GM18517 (cell line): ENCODE data around the gene RPL10.
"Not testable (repeated sequence)": the region's sequence is repeated elsewhere in the genome, so short reads cannot be mapped to it uniquely, and the experiment has no call there.

Experiments used
- ATAC-seq: cut with Tn5 transposase; IDR thresholded peaks from one replicate; pipeline ENCODE4 v1.9.1; 2021; ENCODE audit warnings: mild to moderate bottlenecking, moderate library complexity; ENCODE audit not compliant: unreplicated experiment

The RPL10 gene

DNA sequence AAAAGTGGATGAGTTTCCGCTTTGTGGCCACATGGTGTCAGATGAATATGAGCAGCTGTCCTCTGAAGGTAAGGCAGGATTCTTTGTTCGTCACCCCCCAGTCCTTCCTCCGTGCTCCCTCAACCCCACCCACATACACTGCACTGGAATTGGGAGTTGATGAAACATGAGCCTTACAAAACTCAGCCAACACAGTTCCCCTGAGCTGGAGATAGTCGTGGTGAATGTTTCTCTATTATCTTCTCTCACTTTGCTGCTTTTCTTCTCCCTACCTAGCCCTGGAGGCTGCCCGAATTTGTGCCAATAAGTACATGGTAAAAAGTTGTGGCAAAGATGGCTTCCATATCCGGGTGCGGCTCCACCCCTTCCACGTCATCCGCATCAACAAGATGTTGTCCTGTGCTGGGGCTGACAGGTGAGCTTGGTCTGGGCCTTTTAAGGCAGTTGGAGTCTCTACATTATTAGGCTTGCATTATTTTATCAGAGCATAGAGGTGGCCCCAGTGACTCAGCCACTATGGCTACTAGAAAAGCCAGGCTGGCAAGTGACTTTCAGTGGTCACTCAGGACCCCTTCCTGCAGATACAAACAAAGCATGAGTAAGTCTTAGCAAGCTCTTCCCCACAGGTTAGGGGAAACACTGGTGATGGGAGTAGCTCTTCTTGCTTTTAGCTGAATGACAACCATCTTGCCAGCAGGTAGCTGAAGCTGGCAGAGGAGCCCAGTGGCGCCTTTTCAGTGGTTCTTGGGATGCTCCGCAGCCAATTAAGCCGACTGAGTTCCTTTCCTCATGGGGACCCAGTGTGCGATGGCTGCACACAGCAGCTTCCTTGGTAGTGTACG lies 1.6 kb downstream of the RPL10 start:
- no peak for ATAC-seq

DNA sequence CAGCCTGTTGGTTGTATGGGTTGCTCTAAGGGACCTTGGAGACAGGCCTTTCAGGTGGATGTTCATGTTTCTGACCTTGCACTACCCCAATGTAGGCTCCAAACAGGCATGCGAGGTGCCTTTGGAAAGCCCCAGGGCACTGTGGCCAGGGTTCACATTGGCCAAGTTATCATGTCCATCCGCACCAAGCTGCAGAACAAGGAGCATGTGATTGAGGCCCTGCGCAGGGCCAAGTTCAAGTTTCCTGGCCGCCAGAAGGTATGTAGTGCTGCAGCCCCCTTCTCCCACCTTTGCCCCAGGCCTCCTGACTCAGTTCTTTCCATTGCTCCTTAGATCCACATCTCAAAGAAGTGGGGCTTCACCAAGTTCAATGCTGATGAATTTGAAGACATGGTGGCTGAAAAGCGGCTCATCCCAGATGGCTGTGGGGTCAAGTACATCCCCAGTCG lies 2.2 kb downstream of the RPL10 start:
- ATAC-seq, result not testable (repeated sequence)

DNA sequence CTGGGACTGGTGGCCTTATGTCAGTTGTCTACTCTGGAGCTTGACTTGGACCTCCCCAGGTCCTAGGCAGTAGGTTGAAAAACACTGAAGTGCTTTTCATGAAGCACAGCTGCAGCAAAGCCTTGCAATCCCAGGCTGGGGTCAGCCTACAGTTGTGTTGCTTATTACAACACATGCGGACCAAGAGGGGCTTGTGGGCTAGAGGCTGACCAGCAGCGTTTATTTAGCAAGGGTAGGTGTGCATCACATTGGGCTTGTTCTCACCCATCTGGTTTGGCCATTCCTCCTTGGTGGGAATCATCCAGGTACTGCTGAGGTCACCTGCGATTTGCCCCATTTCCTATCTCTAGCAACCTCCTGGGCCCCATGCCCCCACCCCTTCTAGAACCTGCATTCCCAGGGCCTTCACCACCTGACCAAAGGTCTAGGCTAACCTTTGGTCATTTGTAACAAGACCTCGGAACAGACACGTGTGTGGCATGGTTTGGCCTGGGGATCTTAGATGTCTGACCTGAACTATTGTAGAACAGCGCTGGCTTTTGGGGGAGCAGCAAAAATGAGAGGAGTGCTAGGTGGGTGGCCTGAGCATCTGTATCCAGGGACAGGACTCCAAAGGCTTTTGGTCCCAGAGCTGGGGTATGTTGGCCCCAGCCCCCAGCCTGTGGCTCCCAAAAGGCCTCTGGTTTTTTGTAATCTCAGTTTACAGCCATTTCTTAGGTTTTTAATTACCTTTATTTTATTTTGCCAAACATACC lies 3.0 kb downstream of the RPL10 start:
- ATAC-seq, result no peak

DNA sequence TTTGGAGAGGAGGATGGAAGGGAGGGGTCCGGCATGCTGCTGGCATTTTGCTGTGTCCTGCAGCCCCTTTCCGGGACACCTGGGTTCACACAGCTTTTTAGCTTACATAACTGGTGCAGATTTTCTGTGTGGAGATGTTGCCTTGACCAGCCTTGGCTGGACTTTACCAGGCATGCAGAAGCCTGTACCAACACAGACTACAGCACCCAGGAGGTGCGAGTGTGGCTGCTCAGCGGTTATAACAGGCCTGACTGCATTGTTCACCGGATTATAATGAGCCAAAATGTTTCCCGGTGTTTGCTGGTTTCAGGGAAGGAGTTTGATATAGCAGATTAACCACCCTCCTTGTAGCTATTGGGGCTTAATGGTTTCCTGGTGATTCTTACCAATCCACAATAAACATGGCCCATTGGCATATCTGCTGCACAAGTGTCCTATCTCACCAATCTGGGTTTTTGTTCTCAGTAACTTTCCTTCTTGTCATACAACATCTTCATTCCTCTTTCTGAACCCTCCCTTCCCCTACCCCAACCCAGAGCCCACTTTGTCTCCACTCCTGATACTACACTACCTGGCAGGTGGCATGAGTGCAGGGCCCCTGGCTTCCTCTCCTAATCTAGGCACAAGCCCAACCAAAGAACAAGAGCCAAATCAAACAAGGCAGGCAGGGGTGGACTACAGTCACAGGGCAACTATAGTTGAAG lies 3.9 kb downstream of the RPL10 start:
- ATAC-seq, result no peak

DNA sequence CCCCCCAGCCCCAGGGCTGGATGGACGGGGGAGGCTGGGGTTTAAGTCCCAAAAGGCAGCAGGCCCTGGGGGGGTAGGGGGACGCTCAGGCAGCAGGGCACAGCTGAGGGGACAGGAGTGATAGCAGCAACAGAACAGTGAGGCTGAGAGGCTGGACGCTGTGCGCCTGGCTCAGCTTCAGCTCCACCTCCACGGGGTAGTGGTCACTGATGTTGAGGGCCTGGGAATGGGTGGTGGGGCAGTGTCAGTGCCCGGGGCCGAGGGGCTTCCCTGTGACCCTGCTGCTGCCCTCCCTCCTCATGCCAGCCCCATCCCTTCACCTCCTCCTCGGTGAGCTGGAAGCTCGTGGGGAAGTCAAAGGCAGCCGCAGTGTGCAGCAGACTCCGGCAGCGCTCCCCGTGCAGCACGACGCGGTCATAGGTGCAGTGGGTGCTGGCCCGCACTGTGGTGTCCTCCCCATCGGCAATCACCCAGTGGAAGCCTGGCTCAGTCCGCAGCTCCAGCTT lies 4.5 kb downstream of the RPL10 start:
- ATAC-seq, result no peak

DNA sequence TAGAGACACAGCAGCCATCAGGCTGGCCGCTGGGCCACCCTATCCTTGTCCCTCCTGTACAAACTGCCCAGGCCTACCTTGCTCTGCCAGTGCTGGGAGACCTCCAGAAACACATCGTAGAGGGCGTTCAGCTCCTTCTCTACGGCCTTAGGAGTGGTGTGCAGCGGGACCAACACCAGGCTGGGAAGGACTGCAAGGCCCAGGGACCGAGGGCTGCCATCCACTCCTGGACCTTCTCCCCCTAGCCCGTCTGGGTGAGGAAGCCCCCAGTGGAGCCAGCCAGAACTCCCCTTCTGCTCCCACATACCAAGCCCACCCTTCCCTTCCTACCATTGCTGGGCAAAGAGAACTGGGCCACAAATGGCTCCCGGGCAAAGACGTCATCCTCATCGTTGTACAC lies 5.0 kb downstream of the RPL10 start:
- ATAC-seq, result no peak

DNA sequence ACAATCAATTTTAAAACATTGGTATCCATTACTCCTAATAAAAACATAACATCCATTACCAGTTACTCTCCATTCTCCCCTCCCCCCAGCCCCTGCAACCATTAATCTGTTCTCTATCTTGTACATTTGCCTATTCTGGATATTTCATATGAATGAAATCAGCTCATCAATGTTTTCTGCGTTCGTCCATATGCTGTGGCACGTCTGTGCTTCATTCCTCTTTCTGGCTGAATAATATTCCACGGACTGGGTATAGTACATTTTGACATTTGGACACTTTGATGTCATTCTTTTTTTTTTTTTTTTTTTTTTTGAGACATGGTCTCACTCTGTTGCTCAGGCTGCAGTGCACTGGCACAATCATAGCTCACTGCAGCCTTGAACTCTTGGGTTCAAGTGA lies 5.7 kb downstream of the RPL10 start:
- ATAC-seq, result no peak

DNA sequence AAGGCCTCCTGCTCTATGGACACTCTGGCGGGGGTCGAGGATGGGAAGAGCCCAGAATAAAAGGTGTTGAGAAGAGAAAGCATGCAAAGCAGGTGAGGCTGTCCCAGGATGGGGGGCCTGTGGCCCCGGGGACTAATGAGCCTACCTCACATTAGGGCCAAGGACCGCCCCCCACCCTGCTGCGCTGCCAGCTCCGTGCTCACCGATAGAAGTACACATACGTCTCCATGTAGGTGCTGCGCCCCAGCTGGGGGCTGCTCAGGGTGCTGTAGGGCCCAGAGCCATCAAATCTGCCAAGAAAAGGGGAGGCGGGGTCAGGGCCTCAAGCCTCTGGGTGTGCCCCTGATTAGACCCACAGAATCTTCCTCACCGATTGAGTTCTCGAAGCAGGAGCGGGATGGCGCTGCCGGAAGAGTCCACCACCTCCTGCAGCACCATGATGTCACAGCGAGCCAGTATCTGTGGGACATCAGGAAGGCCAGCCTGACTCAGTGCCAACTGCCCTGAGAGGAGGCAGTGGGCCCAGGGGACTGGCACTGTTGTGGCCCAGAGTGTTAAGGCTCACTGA lies 6.5 kb downstream of the RPL10 start:
- no peak for ATAC-seq

DNA sequence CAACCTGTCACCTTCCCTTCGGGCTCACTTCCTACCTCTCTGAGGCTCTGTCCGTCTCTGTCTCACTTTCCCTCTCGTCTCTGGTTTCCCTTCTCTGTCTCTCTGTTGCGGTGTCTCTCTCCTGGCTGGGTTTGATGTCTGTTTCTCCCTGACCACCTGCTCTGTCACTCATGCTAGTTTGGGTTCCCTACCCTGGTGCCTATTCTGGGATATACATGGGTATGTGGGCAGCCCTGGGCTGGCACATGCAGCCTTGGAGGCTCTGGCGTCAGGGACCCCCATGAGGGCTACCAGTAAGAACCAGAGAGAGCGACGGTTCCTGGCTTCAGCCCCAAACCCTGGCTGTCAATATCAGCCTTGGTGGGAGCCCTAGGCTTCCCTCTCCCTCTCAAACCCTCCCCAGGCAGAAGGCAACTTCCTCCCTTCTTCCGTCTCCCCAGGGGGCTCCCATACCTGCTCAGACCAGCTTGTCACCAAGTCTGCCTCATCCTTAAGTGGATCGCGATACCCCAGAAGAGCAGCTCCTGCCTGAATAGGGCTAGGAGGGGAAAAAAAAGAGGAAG lies 10.6 kb downstream of the RPL10 start:
- ATAC-seq, result no peak

DNA sequence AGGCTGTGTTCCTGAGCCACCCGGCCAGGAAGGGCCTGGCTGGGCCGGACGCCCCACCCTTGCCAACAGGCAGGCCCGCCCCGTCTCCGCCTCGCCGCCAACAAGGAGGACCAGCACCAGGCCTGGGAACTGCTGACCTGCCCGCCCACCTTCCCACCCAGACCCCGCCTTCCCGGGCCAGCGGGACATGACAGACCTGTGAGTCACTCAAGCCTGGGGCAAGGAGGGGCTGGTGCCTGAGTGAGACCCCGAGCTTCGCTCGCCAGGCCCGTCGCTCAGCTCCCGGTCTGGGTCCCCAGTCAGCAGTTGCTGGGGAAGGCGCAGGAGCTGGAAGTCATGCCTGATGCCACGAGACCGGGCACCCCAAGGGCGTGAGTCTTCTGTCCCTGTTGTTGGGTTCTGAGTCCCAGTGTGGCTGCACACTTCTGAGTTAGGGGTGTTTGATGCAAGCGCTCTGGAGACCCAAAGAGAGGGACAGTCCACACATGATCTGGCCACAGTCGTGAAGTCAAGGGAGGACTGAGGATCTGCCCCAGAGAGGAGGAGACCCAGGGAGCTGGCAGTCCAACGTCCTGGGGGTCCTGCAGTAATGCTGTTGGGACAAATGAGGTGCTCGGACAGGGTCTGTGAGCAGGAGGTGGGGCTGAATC lies 11.2 kb downstream of the RPL10 start, which contains the start of gene DNASE1L1:
Gene DNASE1L1 (minus strand): TSS at position 33 of the 650 bp plus-strand sequence. CDS start 3,686 bp downstream, outside the sequence.
- ATAC-seq, result no peak

DNA sequence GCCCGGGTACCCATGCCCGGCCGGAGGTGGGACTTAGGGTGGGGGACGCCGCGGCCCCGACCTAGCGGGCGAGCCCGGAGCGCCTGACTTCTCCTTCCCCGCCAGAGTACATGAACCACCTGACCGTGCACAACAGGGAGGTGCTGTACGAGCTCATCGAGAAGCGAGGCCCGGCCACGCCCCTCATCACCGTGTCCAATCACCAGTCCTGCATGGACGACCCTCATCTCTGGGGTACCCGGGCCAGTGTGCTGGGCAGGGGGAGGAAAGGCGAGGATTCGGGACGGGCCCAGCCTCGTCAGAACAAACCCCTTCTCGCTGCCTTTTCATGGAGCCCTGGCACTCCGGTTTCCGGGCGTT lies 13.8 kb downstream of the RPL10 start:
- ATAC-seq, result no peak

DNA sequence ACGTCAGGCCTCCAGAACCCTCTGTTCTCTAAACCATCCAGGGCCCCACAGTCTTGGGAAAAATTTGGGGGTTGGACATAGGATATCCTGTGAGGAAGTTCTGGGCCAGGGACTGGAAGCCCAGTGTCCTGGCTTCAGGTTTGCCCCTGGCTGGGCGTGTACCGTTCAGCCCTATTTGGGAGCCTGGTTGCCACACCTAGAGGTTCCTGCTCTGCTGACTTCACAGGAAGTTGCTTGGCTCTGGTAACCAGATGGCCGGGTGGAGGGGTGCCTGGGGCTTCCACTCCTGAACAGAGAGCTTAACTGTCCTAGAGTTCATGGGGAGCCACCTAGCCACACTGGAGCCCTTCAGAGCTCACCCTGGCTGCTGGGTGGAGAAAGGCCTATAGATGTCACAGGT lies 14.3 kb downstream of the RPL10 start:
- ATAC-seq, result no peak

DNA sequence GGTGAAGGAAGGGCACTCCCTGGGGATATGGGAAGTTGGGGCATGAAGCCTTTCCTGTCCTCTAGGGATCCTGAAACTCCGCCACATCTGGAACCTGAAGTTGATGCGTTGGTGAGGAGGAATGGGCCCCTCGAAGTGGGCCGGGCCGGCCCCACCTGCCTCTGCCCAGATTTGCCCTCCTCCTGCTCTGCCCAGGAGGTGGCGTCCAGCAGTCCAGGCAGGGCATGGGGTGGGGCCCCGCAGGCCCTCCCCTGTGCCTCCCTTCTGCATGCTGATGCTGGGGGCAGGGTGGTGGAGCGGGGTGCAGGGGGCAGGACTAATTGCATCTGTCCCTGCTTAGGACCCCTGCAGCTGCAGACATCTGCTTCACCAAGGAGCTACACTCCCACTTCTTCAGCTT lies 15.0 kb downstream of the RPL10 start:
- ATAC-seq, result no peak

DNA sequence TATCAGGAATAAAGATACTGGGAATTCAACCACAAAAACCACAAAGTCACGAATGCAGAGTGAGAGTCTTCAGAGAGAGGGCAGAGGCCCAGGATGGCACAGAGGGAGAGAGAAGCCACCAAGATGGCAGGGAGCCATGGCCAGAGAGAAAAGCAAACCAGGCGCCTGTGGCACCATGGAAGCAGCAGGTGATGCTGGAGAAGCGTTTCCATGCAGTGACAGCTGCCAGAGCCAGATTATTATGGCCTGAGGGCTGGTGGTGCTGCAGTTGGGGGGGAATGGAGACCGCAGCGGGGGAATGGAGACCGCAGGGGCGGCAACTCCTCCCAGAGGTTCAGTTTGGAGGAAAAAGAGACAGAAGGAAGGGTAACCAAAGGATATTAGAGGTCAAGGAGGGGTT lies 19.0 kb downstream of the RPL10 start:
- ATAC-seq, result no peak

DNA sequence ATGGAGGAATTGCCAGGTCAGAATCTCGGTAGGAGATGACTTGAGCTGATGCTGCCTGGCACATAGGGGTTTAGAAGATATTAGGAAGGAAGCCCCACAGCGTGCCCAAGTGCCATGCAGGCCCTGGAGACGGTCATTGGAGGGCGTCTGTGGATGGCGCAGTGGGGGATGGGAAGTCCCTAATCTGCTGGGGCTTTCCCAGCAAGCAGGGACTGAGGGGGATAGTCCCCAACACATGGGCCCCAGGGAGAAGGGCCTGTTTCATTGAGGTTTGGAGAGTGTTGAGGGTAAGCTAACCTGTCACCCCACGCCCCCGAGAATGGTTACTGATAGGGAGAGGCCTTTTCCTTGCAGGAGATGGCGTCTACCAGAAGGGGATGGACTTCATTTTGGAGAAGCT lies 21.0 kb downstream of the RPL10 start:
- ATAC-seq, result no peak

DNA sequence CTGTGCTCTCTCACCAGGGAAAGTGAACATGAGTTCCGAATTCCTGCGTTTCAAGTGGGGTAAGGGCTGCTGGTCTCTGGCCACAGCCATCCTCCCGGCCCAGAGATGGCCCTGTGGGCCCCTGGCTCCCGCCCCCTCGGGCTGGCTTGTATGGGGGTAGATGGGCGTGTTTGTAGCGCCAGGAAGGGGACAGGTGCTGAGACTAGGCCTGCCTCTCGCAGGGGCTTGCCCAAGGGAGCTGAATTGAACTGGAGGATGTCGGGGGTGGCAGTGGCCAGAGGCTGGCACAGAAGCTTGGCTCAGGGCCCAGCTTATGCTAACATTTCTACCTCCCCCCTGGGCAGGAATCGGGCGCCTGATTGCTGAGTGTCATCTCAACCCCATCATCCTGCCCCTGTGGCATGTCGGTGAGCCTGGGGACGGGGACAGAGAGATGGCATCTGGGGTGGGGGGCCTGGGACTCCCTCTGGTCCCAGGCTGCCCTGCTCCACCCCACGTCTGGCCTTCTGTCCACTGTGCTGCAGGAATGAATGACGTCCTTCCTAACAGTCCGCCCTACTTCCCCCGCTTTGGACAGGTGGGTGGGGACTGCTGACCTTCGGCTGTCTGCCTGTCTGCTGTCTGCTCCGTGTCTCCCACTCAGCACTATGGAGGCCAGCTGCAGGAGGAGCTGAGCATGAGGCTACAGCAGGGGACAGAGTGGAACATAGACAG lies 21.7 kb downstream of the RPL10 start:
- no peak for ATAC-seq

DNA sequence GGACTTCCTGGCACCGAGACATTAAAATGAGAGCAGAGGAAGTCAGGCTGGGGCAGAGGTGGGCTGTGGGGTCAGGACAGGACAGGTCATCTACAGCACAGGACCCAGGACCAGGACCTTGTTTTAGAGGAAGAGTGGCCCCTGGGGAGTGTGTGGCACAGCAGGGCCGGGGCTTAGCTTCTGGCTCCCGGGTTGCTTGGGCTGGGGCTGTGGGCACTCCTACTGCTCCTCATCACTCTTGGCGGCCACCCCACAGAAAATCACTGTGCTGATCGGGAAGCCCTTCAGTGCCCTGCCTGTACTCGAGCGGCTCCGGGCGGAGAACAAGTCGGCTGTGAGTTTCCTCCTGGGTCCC lies 22.2 kb downstream of the RPL10 start:
- no peak for ATAC-seq

DNA sequence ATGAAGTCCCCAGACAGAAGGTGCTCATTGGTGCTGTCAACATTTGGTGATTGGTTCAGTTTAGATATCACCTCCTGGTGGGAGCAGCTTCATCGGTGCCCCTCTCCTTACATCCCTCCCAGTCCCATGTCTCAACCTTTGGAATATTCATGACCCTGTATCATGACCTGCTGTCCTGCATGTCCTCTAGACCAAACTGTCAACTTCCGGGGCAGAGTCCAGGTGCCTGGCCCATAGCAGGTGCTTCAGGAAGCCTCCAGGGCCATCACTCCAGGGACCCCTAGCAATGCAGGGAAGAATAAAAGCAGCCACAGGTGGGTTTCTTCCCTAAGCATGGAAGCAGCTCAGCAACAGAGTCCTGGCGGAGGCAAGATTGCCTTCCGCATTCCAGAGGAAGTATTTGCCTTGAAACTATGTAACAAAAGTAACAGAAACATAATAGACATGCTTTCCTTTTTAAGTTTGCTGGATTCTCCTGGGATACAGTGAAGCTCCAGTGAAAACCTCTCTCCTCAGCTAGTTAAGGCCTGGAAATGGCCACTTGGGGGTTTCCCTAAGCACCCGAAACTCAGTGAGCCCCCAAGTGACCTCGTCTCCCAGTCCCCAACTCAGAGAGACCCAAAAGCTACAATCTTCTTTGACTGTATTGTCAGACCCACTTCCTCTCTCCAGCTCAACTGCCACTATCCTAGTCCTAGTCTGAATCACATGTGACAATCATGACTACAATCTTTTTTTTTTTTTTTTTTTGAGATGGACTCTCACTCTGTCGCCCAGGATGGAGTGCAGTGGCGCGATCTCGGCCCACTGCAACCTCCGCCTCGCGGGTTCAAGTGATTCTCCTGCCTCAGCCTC lies 29.0 kb downstream of the RPL10 start:
- no peak for ATAC-seq
